ENCODE data around the gene TACR1. TPM values are rescaled to one million over a fixed set of nuclear protein-coding genes. Genes with fewer than 3 reads are reported as not detected.

Gene TACR1
- total and polyA plus RNA-seq, 2 donors (not counting 1 experiment from before 2014, with no cell fraction given) = 0.01 to 0.05 TPM

GRCh38 chr2:75055820-75056675 is 143.3 kb downstream of the TACR1 start:
- Histone ChIP-seq H3K4me3 (ENCODE audit: control extremely low read depth in 1 of 5, extremely low read depth in 1 of 5, insufficient read depth in 1 of 5, low read depth in 2 of 5, low read length in 4 of 5) (no peak overlapping the region), H3K4me2 (replicated peaks; ENCODE audit: low read depth, low read length, poor library complexity, severe bottlenecking) (no peak overlapping the region), H3K79me2 (ENCODE audit: control insufficient read depth, insufficient read depth, low read length) (no peaks in the 10 kb centered on the region), H3K4me1 (ENCODE audit: control insufficient read depth in 2 of 2, insufficient read depth in 2 of 2, low read length in 2 of 2) (no peaks in the 10 kb centered on the region), H3K9ac (ENCODE audit: low read length) (no peak overlapping the region), H3K36me3 (replicated peaks in 1 of 2; ENCODE audit: control extremely low read depth in 1 of 2, control insufficient read depth in 1 of 2, extremely low read depth in 1 of 2, insufficient read depth in 2 of 2, low read length in 1 of 2) (no peaks in the 10 kb centered on the region), H2AFZ (ENCODE audit: insufficient read depth, low read depth, low read length, poor library complexity, severe bottlenecking) (no peak overlapping the region), H3K27me3 (replicated peaks in 1 of 4; ENCODE audit: control extremely low read depth in 1 of 4, control insufficient read depth in 3 of 4, insufficient read depth in 4 of 4, low read length in 3 of 4) (no peaks in the 10 kb centered on the region), H3K27ac (ENCODE audit: low read length in 2 of 2) (no peak overlapping the region), H4K20me1 (ENCODE audit: control insufficient read depth, insufficient read depth, low read length, poor library complexity, severe bottlenecking) (no peaks in the 10 kb centered on the region), H3K9me3 (ENCODE audit: control extremely low read depth in 1 of 3, control insufficient read depth in 2 of 3, insufficient read depth in 1 of 3, low read length in 2 of 3) (no peaks in the 10 kb centered on the region)
- WGBS (ENCODE audit: insufficient coverage) = 86% methylated on average over 8 of the region's 10 CpGs
- no peak for TF ChIP-seq CTCF (IDR thresholded peaks at IDR 0.05)
- TF ChIP-seq EZH2 (IDR thresholded peaks at IDR 0.05; ENCODE audit: borderline replicate concordance, insufficient read depth, low read depth, low read length, poor library complexity, severe bottlenecking) = no peak
- DNase-seq = no peak
- no peak overlapping the region for H3K4me3 Mint-ChIP-seq
- ChIA-PET POLR2A (no interaction called here), CTCF (interaction anchor here (3.6 kb wide), 1 partner anchor 9 kb away, joined by 15 read pairs; no protein-coding TSS in a partner anchor)
- intact Hi-C loops (cut with micrococcal nuclease) = no loop called here
- ATAC-seq (ENCODE audit: low read depth) = no peak
- H3K27me3 Mint-ChIP-seq = no peaks in the 10 kb centered on the region
- H3K9me3 Mint-ChIP-seq (ENCODE audit: insufficient read depth) = no peaks in the 10 kb centered on the region
- no peaks in the 10 kb centered on the region for H3K4me1 Mint-ChIP-seq
- no peak overlapping the region for H3K27ac Mint-ChIP-seq

- H3K4me3 ChIP-seq (ENCODE audit: control extremely low read depth in 1 of 5, extremely low read depth in 1 of 5, insufficient read depth in 1 of 5, low read depth in 2 of 5, low read length in 4 of 5) = no peak overlapping the region
- H3K79me2 ChIP-seq (ENCODE audit: control insufficient read depth, insufficient read depth, low read length) = no peaks in the 10 kb centered on the region
- DNase-seq (no peak), ATAC-seq (ENCODE audit: low read depth) (no peak)
- Mint-ChIP-seq H3K27ac (no peak overlapping the region), H3K4me1 (no peaks in the 10 kb centered on the region), H3K9me3 (ENCODE audit: insufficient read depth) (no peaks in the 10 kb centered on the region), H3K27me3 (no peaks in the 10 kb centered on the region), H3K4me3 (no peak overlapping the region)
- H2AFZ ChIP-seq (ENCODE audit: insufficient read depth, low read depth, low read length, poor library complexity, severe bottlenecking) = no peak overlapping the region
- H3K36me3 ChIP-seq (replicated peaks in 1 of 2; ENCODE audit: control extremely low read depth in 1 of 2, control insufficient read depth in 1 of 2, extremely low read depth in 1 of 2, insufficient read depth in 2 of 2, low read length in 1 of 2) = no peaks in the 10 kb centered on the region
- no peaks in the 10 kb centered on the region for H3K9me3 ChIP-seq (ENCODE audit: control extremely low read depth in 1 of 3, control insufficient read depth in 2 of 3, insufficient read depth in 1 of 3, low read length in 2 of 3)
- no peak overlapping the region for H3K27ac ChIP-seq (ENCODE audit: low read length in 2 of 2)
- intact Hi-C loops (cut with micrococcal nuclease) = no loop called here
- WGBS (ENCODE audit: insufficient coverage) = 95% methylated on average over 5 of the region's 6 CpGs
- ChIA-PET CTCF (interaction anchor here (0.9 to 3.6 kb wide), 3 partner anchors 9 to 136 kb away, joined by 3 to 15 read pairs (median 3); no protein-coding TSS in a partner anchor), POLR2A (no interaction called here)
- no peaks in the 10 kb centered on the region for H3K4me1 ChIP-seq (ENCODE audit: control insufficient read depth in 2 of 2, insufficient read depth in 2 of 2, low read length in 2 of 2)
- H3K4me2 ChIP-seq (replicated peaks; ENCODE audit: low read depth, low read length, poor library complexity, severe bottlenecking) = no peak overlapping the region
- TF ChIP-seq CTCF (IDR thresholded peaks at IDR 0.05) (no peak), EZH2 (IDR thresholded peaks at IDR 0.05; ENCODE audit: borderline replicate concordance, insufficient read depth, low read depth, low read length, poor library complexity, severe bottlenecking) (no peak)
- no peaks in the 10 kb centered on the region for H4K20me1 ChIP-seq (ENCODE audit: control insufficient read depth, insufficient read depth, low read length, poor library complexity, severe bottlenecking)
- no peak overlapping the region for H3K9ac ChIP-seq (ENCODE audit: low read length)
- H3K27me3 ChIP-seq (replicated peaks in 1 of 4; ENCODE audit: control extremely low read depth in 1 of 4, control insufficient read depth in 3 of 4, insufficient read depth in 4 of 4, low read length in 3 of 4) = no peaks in the 10 kb centered on the region
Measured at GRCh38 chr2:75055142-75055819, 144.0 kb downstream of the TACR1 start.

Data from B cell (primary cell).